HG02763 (cell line): ENCODE data around the gene RTP5.

Source experiments
- ATAC-seq: cut with Tn5 transposase; IDR thresholded peaks from one replicate; pipeline ENCODE4 v1.9.1; 2021; ENCODE audit warnings: mild to moderate bottlenecking, moderate library complexity; ENCODE audit not compliant: unreplicated experiment

The RTP5 gene

DNA sequence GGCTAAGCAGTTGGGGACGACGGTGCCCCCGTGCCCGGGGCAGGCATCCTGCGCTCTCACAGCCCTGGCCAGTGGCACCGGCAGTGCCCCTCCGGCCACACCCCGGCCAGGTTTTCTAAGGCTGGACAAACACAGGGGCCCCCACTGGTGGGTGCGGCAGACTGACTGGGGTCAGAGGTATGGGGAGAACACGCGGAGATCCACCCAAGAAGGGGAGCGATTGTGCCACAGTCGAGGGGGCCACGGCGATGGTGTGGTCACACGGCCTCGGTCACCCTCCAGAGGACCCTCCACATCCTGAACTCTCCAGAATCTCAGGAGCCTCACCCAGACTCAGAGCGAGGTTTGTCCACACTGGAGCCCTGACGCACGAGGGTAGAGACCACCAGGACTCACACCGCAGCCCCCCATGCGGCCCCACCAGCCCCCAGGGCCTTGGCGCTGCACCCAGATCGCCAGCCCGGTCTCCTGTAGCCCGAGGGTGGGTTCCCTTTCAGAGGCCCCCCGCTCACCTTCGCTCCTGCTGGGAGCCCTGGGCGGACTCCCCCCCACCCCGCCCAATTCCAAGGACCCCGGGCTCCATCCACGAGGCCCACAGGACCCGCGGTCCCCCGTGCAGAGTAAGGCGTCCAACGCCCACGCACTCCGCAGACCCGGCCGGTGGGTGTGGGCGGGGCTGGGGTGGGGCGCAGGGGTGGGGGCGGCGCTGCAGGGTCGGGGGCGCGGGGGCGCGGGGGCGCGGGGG is 26.0 kb upstream of the RTP5 start:
- ATAC-seq, result peak; percentile 8

GRCh38 chr2:241844066-241844728 is 25.3 kb upstream of the RTP5 start:
- peak; percentile 66 for ATAC-seq

GRCh38 chr2:241844831-241845578 is 24.5 kb upstream of the RTP5 start:
- ATAC-seq, result no peak

- no peak for ATAC-seq
Observed at GRCh38 chr2:241846406-241846805, 23.1 kb upstream of the RTP5 start.

DNA sequence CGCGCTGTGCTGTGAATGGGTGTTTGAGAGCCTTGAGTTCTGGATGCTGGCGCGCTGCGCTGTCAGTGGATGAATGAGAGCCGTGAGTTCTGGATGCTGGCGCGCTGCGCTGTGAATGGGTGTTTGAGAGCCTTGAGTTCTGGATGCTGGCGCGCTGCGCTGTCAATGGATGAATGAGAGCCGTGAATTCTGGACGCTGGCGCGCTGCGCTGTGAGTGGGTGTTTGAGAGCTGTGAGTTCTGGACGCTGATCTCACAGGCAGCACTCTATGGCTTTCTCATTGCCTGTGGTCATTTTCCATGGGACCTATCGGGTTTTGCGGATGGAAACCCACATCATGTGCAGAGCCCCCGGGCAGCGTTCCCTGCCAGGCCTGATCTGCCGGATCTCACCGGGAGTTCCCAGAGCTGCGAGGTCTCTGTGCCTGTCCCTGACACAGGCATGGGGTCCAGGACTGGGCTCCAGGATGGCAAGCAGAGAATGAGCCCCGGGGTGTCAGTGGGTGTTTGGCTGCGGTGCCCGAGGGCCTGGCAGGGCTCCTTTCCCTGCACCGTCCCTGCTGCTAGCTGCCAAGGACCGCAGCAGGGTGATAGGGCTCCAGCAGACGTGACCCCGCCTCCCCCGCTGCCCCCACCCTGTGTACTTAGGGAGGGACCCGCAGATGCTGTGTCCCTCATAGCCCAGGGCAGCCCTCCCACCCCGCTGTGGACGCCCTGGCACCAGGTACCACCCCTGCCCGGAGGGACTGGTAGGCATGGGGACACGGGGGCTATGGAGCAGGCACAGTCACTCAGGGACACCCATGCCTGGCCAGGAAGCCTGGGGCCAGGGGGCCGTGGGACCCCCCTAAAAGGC is 20.5 kb upstream of the RTP5 start:
- no peak for ATAC-seq

- no peak for ATAC-seq
Observed at GRCh38 chr2:241849616-241850543, 19.6 kb upstream of the RTP5 start.

DNA sequence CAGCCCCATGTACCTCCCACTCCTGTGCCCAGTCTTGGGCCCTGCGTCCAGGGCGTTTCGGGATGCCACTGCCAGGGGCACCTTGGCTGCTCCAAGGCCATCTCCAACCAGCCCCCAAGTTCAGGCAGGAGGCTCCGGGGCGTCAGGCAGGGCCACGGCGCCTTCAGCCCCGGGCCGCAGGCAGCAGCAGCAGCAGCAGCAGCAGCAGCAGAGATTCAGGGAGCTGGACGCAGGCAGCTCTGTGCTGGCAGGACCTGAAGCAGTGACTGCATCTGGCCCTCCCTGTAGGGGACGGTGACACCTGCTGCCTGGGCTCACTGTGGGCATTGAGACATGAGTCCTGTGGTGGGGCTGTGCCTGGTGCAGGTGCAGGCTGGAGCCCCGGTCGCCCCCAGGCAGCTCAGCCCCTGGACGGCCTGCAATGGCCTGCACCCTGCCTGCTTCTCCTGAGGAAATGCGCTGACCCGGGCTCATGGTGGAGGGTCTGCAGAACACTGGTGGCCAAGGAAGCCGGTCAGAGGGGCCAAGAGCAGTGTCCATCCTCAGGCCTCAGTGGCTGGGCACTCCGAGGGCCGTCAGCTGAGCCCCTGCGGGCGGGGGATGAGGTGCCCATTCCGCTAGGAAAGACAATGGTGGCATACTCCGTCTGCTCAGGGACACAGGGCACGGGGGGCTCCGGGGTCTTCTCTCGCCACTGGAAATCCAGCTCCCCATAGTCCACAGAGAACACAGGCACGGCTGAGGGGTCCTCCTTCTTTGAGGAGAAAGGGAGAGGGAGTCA is 18.8 kb upstream of the RTP5 start:
- ATAC-seq, result no peak

DNA sequence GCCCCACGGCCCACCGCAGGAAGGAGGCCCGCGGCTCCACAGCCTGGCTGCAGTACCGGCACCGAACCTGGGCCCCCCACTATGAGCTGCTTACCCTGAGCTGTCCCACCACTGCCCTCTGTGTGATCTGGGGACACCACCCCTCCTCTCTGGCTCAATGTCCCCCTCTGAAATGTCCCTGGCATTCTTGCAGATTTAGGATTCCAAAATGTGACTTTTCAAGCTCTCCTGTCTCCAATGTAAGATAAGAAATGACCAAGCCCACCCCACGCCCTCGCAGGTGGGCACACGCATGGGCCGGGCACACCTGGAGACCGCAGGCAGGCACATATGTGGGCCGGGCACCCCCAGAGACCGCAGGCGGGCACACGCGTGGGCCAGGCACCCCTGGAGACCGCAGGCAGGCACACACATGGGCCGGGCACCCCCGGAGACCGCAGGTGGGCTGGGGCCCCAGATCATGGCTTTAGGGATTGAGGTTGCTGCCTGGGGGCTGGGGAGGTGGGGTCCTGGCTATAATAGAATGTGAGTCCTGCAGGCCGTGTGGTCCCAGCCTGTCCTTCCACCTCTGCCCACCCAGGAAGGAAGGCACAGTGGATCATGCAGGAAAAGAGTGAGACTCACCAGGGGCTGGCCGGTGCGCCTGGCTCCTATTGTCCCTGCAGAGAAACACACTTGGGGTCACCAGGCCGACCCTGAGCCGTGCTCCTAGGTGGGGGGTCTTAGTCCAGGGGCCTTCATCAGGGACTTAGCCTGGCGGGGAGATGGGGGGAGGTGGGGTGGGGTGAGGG is 18.0 kb upstream of the RTP5 start:
- ATAC-seq, result no peak

DNA sequence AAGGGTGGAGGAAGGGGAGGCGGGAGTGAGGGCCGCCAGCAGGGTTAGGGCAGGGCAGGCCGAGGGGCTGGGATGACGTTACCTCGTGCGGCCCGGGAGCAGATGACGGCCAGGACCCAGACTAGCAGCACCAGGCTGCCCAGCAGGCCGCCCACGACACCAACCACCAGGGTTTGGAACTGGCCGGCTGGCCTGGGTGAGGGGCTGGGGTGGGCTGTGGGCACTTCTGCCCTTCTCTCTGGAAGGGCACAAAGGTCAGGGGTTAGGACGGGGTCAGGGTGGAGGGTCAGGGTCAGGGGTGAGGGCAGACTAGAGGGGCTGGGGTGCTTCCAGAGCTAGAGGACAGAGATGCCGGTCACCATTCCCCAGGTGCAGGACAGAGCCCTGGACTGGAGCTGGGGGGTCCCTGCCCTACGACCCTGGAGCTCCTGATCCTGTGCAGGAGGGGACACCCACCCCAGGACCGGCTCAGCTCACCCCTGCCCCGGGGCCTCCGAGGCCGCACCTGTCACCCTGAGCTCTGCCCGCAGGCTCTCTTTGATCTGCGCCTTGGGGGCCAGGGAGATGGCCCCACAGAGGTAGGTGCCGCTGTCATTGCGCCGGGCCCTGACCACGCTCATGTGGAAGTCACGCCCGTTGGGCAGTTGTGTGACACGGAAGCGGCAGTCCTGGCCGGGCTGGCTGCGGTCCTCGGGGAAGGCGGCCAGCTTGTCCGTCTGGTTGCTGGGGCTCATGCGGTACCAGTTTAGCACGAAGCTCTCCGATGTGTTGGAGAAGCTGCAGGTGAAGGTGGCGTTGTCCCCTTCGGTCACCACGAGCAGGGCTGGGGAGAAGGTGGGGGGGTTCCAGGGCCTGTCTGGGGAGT is 17.2 kb upstream of the RTP5 start:
- no peak for ATAC-seq

- no peak for ATAC-seq
Observed at GRCh38 chr2:241852981-241853631, 16.4 kb upstream of the RTP5 start.

DNA sequence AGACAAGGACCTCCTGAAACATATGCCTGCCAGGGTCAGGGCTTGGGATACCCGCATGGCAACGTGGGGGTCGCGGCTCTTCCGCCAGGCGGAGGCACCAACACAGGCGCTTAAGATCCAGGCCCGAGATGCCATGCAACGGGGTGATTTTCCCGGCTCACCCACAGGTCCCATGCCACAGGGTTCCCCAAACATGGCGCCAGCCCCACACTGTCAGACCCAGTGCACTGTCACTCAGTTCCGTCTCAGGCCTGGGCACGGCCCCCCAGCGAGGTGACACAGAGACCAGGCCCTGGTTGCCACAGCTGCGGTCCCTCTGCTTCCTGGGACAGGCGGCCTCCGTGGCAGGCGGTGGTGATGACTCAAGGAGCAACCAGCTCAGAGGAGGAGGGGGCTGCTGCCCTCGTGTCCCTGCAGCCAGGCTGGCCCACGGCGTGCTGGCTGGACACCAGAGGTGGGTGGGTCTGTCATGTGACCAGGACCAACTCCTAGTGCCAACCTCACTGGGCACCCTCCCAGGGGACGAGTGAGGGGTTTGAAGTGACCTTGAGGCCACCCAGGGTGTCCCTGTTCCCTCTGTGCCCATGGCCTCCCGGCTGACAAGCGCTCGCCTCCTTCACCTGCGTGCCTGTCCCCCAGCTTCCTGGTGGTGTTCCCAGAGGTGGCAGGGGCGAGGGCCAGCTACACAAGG is 15.7 kb upstream of the RTP5 start:
- ATAC-seq, result no peak

DNA sequence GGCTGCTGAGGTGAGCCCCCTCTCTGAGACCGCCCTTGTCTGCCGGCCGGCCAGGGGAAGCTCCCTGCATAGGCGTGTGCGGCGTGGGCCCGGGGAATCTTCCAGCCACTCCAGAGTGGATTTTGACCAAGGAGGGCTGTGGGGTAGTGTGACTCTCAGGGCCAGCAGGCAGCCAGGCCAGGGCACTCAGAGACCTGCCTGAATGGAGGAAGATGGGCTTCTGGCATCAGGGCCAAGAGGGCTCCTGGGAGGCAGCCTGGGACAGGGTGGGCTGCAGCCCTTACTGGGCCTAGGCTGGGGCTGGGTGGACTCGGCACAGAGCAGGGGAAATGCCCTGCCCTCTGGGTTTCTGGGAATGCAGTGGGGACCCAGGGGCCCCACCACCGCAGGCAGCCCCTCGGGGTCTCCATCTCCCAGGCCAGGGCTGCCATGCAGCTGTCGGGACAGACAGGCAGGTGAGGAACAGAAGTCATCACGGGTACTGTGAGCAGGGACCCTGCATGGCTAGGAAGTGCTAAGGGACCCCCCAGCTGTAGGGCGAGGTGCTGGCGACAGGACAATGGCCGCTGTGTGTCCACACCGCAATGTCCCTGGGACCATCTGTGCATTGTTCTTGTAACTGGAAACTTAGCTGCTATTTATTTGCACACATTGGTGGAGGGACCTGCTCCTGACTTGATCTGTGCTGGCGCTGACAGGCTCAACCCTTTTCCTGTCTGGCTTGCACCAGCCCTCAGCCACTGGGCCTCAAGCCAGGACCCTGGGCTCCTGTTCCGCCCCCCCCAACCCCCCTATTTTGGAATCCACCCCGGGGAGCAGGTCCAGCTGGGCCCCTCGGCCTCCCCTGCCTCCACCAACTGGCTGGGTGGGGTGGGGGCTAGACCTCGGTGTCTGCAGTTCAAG is 14.9 kb upstream of the RTP5 start:
- ATAC-seq, result no peak

- no peak for ATAC-seq
Observed at GRCh38 chr2:241855245-241855887, 14.2 kb upstream of the RTP5 start.

- ATAC-seq, result no peak
Observed at GRCh38 chr2:241855888-241856422, 13.6 kb upstream of the RTP5 start.
